ENCODE results near the gene KIF6. TPM values are rescaled to one million over a fixed set of nuclear protein-coding genes. Genes with fewer than 3 reads are reported as not detected.

The KIF6 gene
- total RNA-seq, 1 donor from 2014 or later = 1.5 TPM

DNA sequence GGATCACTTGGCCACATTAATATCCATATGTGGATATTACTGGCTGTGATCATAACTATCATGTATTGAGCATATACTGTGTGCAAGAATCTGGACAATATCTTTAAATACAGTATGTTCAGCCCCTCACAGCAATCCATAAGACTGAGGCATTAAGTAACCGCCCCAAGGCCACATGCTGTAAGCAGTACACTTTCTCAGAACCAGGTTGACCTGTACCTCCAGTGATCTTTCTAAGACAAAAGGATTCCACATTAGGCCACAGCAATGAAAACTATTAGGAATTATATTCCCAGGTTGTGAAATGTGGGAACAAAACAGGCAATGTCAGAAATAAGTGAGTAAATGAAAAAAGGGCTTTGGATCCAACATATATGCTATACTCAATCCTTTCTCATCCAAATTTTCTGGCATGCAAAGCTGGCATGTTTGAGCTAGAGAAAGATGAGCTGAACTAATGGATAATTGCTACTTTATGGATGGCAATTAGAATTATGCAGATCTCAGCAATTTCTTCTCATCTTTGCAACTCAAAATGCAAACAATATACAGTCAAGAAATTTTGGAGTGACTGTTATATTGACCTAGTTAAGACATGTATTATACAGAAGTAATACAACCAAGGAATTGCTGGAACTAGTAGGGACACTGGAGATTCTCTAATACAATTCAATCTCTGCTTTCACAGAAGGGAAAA, 86.9 kb downstream of the KIF6 start:
- Mint-ChIP-seq H3K27me3 (ENCODE audit: low read depth) (no peaks in the 10 kb centered on the region), H3K4me1 (no peaks in the 10 kb centered on the region), H3K36me3 (ENCODE audit: low read depth) (no peaks in the 10 kb centered on the region), H3K27ac (ENCODE audit: unreplicated experiment) (no peak overlapping the region), H3K9me3 (peaks cover 3% of the 10 kb centered on the region), H3K4me3 (no peak overlapping the region)
- no peak for DNase-seq (ENCODE audit: low read depth, low spot score)
- TF ChIP-seq, protein P1, sequence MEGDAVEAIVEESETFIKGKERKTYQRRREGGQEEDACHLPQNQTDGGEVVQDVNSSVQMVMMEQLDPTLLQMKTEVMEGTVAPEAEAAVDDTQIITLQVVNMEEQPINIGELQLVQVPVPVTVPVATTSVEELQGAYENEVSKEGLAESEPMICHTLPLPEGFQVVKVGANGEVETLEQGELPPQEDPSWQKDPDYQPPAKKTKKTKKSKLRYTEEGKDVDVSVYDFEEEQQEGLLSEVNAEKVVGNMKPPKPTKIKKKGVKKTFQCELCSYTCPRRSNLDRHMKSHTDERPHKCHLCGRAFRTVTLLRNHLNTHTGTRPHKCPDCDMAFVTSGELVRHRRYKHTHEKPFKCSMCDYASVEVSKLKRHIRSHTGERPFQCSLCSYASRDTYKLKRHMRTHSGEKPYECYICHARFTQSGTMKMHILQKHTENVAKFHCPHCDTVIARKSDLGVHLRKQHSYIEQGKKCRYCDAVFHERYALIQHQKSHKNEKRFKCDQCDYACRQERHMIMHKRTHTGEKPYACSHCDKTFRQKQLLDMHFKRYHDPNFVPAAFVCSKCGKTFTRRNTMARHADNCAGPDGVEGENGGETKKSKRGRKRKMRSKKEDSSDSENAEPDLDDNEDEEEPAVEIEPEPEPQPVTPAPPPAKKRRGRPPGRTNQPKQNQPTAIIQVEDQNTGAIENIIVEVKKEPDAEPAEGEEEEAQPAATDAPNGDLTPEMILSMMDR (conservative IDR thresholded peaks at IDR 0.05) = no peak

DNA sequence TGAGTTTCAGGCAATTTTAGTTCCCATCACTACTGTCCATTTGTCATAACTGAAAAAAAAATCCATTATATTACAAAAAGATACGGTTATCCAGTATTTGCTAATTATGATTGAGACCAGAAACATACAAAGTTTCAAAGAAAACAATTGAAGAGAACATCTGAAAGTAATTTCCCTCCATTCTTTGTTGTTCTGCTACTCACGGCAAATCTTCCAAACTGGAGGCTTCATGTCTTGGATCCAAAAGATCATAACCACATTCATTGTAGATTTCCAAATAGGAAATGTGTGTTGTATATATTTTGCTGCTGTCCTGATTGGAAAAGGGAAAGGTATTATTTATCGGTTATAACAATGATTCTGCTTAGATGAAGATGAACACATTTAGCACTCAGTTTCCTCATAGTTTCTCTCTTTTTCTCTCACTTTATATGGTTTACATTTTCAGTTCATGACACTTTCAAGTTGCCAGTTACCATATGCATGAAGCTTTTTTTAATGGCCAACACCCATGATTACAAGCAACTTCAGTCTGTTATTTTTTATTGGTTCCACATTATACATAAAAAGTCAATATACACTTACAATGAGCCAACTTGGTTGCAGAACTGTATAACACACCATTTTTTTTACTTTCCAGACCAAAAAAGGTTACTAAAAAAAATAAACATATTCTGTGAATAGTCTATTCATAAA, 90.4 kb downstream of the KIF6 start:
- Mint-ChIP-seq H3K36me3 (ENCODE audit: low read depth) (no peaks in the 10 kb centered on the region), H3K27me3 (ENCODE audit: low read depth) (no peaks in the 10 kb centered on the region), H3K9me3 (no peaks in the 10 kb centered on the region), H3K27ac (ENCODE audit: unreplicated experiment) (no peak overlapping the region), H3K4me3 (no peak overlapping the region), H3K4me1 (no peaks in the 10 kb centered on the region)
- TF ChIP-seq, protein P1 (conservative IDR thresholded peaks at IDR 0.05) = no peak
- no peak for DNase-seq (ENCODE audit: low read depth, low spot score)

DNA sequence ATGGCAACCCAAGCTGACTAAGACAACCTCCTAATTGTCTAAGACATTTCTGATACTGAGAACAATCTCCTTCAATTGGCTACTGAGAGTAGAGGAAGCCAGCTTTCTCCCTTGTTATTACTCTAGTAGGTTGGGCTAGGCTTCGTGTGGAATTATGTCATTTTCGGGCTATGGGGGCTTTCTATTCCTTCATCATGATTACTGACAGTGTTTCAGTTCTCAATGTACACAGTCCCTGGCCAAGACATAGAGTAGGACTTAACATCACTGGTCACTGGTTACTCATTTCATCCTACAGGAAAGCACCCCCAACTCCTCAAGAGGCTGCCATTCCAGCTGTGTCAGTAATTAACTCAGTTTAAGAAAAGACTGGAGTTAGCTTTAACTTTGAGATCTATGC, 100.0 kb downstream of the KIF6 start:
- TF ChIP-seq, protein P1 (conservative IDR thresholded peaks at IDR 0.05) = no peak
- Mint-ChIP-seq H3K4me1 (no peaks in the 10 kb centered on the region), H3K9me3 (peaks cover 7% of the 10 kb centered on the region), H3K27me3 (ENCODE audit: low read depth) (no peaks in the 10 kb centered on the region), H3K4me3 (no peak overlapping the region), H3K27ac (ENCODE audit: unreplicated experiment) (no peak overlapping the region), H3K36me3 (ENCODE audit: low read depth) (no peaks in the 10 kb centered on the region)
- DNase-seq (ENCODE audit: low read depth, low spot score) = no peak

DNA sequence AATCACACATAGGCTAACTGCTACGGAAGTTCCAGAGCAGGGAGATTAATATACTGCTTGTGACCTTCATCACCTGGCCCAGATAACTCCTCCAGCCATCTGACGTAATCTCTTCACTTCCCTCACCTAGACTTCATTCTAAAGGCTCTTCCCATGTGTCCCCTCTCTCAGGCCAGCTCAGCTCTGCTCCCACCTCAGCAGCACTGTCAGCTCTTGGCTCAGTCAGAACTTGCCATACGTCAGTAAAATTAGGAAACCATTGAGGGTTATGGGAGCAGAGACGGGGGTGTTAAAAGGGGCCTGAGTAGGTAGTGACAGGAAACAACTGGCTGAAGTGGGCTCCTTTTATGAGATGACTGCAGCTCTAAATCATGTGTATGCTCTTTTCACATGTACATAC, 101.5 kb downstream of the KIF6 start:
- H3K4me1 Mint-ChIP-seq = peaks cover under 1% of the 10 kb centered on the region
- H3K27ac Mint-ChIP-seq (ENCODE audit: unreplicated experiment) = no peak overlapping the region
- no peaks in the 10 kb centered on the region for H3K36me3 Mint-ChIP-seq (ENCODE audit: low read depth)
- H3K27me3 Mint-ChIP-seq (ENCODE audit: low read depth) = no peaks in the 10 kb centered on the region
- TF ChIP-seq, protein P1 (conservative IDR thresholded peaks at IDR 0.05) = no peak
- no peak overlapping the region for H3K4me3 Mint-ChIP-seq
- H3K9me3 Mint-ChIP-seq = peaks cover 5% of the 10 kb centered on the region
- no peak for DNase-seq (ENCODE audit: low read depth, low spot score)

DNA sequence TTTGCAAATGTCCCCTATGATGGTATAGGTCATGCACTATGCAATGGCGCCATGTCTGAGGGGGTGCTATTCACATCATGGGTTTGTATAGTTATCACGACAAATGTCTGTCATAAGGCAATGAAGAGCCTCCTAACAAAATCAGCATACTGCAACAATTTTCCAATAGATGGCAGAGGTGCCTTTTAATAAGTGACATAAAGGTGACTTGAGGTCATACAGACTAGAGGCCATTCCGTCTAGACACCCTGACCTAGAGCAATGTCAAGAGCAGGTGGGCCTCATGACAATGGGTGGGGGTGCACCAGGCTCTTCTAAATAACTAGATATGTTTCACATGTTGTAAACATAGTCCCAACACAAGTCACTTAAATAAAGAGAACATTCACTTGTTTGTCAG, 107.7 kb downstream of the KIF6 start:
- Mint-ChIP-seq H3K4me3 (no peak overlapping the region), H3K4me1 (peaks cover 28% of the 10 kb centered on the region), H3K27ac (ENCODE audit: unreplicated experiment) (no peak overlapping the region), H3K36me3 (ENCODE audit: low read depth) (no peaks in the 10 kb centered on the region), H3K9me3 (no peaks in the 10 kb centered on the region), H3K27me3 (ENCODE audit: low read depth) (no peaks in the 10 kb centered on the region)
- TF ChIP-seq, protein P1 (conservative IDR thresholded peaks at IDR 0.05) = no peak
- no peak for DNase-seq (ENCODE audit: low read depth, low spot score)
